ENCODE measurements around the gene COMP. TPM values are rescaled to one million over a fixed set of nuclear protein-coding genes. Genes with fewer than 3 reads are reported as not detected.
"Not testable (repeated sequence)": the region's sequence is repeated elsewhere in the genome, so short reads cannot be mapped to it uniquely, and the experiment has no call there.

Gene COMP
- total RNA-seq, 1 experiment from 2014 or later, result not detected

DNA sequence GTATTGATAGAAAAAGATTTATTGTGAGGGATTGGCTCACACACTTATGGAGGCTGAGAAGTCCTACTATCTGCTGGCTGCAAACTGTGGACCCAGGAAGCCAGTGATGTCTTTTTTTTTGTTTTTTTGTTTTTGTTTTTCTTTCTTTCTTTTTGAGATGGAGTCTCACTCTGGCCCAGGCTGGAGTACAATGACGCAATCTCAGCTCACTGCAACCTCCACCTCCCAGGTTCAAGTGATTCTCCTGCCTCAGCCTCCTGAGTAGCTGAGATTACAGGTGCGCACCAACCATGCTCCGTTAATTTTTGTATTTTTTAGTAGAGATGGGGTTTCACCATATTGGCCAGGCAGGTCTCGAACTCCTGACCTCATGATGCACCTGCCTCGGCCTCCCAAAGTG lies 20.5 kb upstream of the COMP start:
- POLR2A ChIA-PET, result interaction anchor here (1.3 kb wide), 1 partner anchor 79 kb away, joined by 3 read pairs; no protein-coding TSS in a partner anchor
- DNase-seq (ENCODE audit: low read depth, low spot score); intact Hi-C loops (cut with micrococcal nuclease); RAD21 ChIA-PET (ENCODE audit: low non-redundant PET in 1 of 2, low total read pairs in 2 of 2, uncharacterized antibody in 2 of 2, unreplicated experiment in 2 of 2); H3K4me2 ChIP-seq (ENCODE audit: low read length); BruUV-seq (replicated peaks); H2AFZ ChIP-seq (ENCODE audit: low read depth, low read length, poor library complexity, severe bottlenecking); H3K27ac ChIP-seq (ENCODE audit: low read depth, low read length); H3K36me3 ChIP-seq (ENCODE audit: control insufficient read depth in 1 of 2, insufficient read depth in 2 of 2, low read length in 2 of 2); H3K79me2 ChIP-seq (ENCODE audit: insufficient read depth, low read length); ATAC-seq; H3K9me3 ChIP-seq (ENCODE audit: control insufficient read depth in 1 of 2, insufficient read depth in 1 of 2, low read depth in 1 of 2, low read length in 2 of 2); H3K4me3 ChIP-seq (replicated peaks in 1 of 2; ENCODE audit: low read depth in 1 of 2, low read length in 2 of 2); CTCF ChIA-PET; H3K9me2 ChIP-seq (ENCODE audit: insufficient read depth); H3K27me3 ChIP-seq (ENCODE audit: insufficient read depth, low read length); H4K20me1 ChIP-seq (ENCODE audit: insufficient read depth); H3K4me1 ChIP-seq (ENCODE audit: control insufficient read depth in 1 of 2, insufficient read depth in 2 of 2, low read length in 2 of 2); H3K9ac ChIP-seq (ENCODE audit: low read length): not testable (repeated sequence)

DNA sequence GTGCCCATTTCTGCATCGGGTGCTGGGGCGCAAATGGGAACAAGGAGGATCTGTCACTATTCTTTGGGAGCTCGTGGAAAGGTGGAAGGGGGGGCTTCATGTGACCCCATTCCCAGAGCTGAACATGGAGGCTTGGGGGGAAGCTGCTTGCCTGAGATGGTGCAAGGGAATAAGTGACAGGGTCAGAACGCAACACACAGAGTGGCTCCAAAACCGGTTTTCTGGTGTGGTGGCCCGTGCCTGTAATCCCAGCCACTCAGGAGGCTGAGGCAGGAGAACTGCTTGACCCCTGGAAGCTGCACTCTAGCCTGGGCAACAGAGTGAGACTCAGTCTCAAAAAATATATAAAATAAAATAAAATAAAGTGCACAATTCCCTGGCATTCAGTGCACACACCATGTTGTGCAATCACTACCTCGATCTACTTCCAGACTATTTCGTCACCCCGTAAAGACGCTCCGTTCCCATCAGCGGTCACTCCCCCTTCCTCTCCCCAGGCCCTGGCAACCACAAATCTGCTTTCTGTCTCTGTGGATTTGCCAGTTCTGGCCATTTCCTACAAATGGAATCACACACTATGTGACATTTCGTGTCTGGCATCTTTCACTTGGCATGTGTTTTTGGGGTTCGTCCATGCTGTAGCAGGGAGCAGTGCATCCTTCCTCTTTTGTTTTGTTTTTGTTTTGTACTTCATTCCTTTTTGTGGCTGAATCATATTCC lies 18.2 kb upstream of the COMP start:
- ATAC-seq, result no peak
- no peaks in the 10 kb centered on the region for H3K4me1 ChIP-seq (ENCODE audit: control insufficient read depth in 1 of 2, insufficient read depth in 2 of 2, low read length in 2 of 2)
- no peaks in the 10 kb centered on the region for H3K9me3 ChIP-seq (ENCODE audit: control insufficient read depth in 1 of 2, insufficient read depth in 1 of 2, low read depth in 1 of 2, low read length in 2 of 2)
- ChIA-PET CTCF (no interaction called here), POLR2A (no interaction called here), RAD21 (ENCODE audit: low non-redundant PET in 1 of 2, low total read pairs in 2 of 2, uncharacterized antibody in 2 of 2, unreplicated experiment in 2 of 2) (no interaction called here)
- no peak overlapping the region for H3K27ac ChIP-seq (ENCODE audit: low read depth, low read length)
- no peaks in the 10 kb centered on the region for H3K36me3 ChIP-seq (ENCODE audit: control insufficient read depth in 1 of 2, insufficient read depth in 2 of 2, low read length in 2 of 2)
- BruUV-seq (replicated peaks), result no TSS peak
- no peaks in the 10 kb centered on the region for H3K9me2 ChIP-seq (ENCODE audit: insufficient read depth)
- H3K79me2 ChIP-seq (ENCODE audit: insufficient read depth, low read length), result no peaks in the 10 kb centered on the region
- no peak overlapping the region for H2AFZ ChIP-seq (ENCODE audit: low read depth, low read length, poor library complexity, severe bottlenecking)
- no peaks in the 10 kb centered on the region for H4K20me1 ChIP-seq (ENCODE audit: insufficient read depth)
- H3K4me3 ChIP-seq (replicated peaks in 1 of 2; ENCODE audit: low read depth in 1 of 2, low read length in 2 of 2), result no peak overlapping the region
- H3K4me2 ChIP-seq (ENCODE audit: low read length), result no peak overlapping the region
- intact Hi-C loops (cut with micrococcal nuclease), result no loop called here
- H3K9ac ChIP-seq (ENCODE audit: low read length), result no peak overlapping the region
- H3K27me3 ChIP-seq (ENCODE audit: insufficient read depth, low read length), result no peaks in the 10 kb centered on the region; the same call in 1 of the 2 replicates
- no peak for TF ChIP-seq CBX3 (IDR thresholded peaks at IDR 0.05; ENCODE audit: low read depth)
- DNase-seq (ENCODE audit: low read depth, low spot score), result no peak

DNA sequence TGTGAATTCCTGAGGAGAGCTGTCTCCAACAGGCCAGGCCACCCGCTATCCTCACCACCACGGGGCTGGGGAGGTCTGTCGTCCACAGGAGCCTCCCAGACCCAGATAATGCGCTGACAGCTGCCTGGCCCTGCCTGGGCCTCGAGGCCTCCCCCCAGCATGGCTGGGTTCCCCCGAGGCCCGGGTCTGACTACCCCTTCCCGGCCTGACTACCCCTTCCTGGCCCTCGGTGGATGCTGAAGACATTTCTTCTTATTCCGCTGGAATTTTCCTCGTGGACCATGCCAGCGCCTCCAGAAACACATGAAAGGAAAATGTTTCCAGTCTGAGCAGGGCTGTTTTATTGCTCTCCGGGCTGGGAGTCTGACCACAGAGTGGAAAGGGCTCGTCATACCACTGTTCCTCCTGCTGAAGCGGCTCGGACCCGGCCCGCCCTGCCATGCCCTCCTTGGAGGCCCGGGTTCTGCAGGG lies 16.8 kb upstream of the COMP start:
- Histone ChIP-seq H3K36me3 (ENCODE audit: control insufficient read depth in 1 of 2, insufficient read depth in 2 of 2, low read length in 2 of 2) (no peaks in the 10 kb centered on the region), H3K27ac (ENCODE audit: low read depth, low read length) (no peak overlapping the region)

More for the DNA sequence above, 16.8 kb upstream of the COMP start:
- H3K9me2 ChIP-seq (ENCODE audit: insufficient read depth), result no peaks in the 10 kb centered on the region
- H2AFZ ChIP-seq (ENCODE audit: low read depth, low read length, poor library complexity, severe bottlenecking), result no peak overlapping the region
- no peak overlapping the region for H3K9ac ChIP-seq (ENCODE audit: low read length)
- RAD21 ChIA-PET (ENCODE audit: low non-redundant PET in 1 of 2, low total read pairs in 2 of 2, uncharacterized antibody in 2 of 2, unreplicated experiment in 2 of 2), result no interaction called here
- no peaks in the 10 kb centered on the region for H3K9me3 ChIP-seq (ENCODE audit: control insufficient read depth in 1 of 2, insufficient read depth in 1 of 2, low read depth in 1 of 2, low read length in 2 of 2)
- no peaks in the 10 kb centered on the region for H3K79me2 ChIP-seq (ENCODE audit: insufficient read depth, low read length)
- TF ChIP-seq, protein P1, sequence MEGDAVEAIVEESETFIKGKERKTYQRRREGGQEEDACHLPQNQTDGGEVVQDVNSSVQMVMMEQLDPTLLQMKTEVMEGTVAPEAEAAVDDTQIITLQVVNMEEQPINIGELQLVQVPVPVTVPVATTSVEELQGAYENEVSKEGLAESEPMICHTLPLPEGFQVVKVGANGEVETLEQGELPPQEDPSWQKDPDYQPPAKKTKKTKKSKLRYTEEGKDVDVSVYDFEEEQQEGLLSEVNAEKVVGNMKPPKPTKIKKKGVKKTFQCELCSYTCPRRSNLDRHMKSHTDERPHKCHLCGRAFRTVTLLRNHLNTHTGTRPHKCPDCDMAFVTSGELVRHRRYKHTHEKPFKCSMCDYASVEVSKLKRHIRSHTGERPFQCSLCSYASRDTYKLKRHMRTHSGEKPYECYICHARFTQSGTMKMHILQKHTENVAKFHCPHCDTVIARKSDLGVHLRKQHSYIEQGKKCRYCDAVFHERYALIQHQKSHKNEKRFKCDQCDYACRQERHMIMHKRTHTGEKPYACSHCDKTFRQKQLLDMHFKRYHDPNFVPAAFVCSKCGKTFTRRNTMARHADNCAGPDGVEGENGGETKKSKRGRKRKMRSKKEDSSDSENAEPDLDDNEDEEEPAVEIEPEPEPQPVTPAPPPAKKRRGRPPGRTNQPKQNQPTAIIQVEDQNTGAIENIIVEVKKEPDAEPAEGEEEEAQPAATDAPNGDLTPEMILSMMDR (IDR thresholded peaks at IDR 0.05 in 2 of 3, conservative IDR thresholded peaks at IDR 0.05 in 1 of 3; ENCODE audit: borderline replicate concordance in 1 of 3, insufficient read depth in 1 of 3, low read depth in 2 of 3, low read length in 2 of 3), result no peak
- TF ChIP-seq, protein P2, sequence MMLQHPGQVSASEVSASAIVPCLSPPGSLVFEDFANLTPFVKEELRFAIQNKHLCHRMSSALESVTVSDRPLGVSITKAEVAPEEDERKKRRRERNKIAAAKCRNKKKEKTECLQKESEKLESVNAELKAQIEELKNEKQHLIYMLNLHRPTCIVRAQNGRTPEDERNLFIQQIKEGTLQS (IDR thresholded peaks at IDR 0.05), result no peak
- no peak for TF ChIP-seq ELF1 (IDR thresholded peaks at IDR 0.05; ENCODE audit: borderline replicate concordance, low read depth)
- TF ChIP-seq ZFX (IDR thresholded peaks at IDR 0.05), result no peak
- TF ChIP-seq EGR1 (IDR thresholded peaks at IDR 0.05; ENCODE audit: low read depth), result no peak
- no peaks in the 10 kb centered on the region for H4K20me1 ChIP-seq (ENCODE audit: insufficient read depth)
- H3K4me1 ChIP-seq (ENCODE audit: control insufficient read depth in 1 of 2, insufficient read depth in 2 of 2, low read length in 2 of 2), result no peaks in the 10 kb centered on the region
- intact Hi-C loops (cut with micrococcal nuclease), result no loop called here
- POLR2A ChIA-PET, result no interaction called here
- DNase-seq (ENCODE audit: low read depth, low spot score), result no peak
- no TSS peak for BruUV-seq (replicated peaks)
- ATAC-seq, result no peak
- H3K27me3 ChIP-seq (ENCODE audit: insufficient read depth, low read length), result no peaks in the 10 kb centered on the region
- H3K4me3 ChIP-seq (replicated peaks in 1 of 2; ENCODE audit: low read depth in 1 of 2, low read length in 2 of 2), result no peak overlapping the region
- CTCF ChIA-PET, result no interaction called here
- no peak overlapping the region for H3K4me2 ChIP-seq (ENCODE audit: low read length)

Measured in HCT116 (cell line).